ENCODE measurements around the gene FAM227A.

The FAM227A gene

GRCh38 chr22:38656256-38657044, at the start of gene FAM227A, which contains the start of gene CBY1:
Gene FAM227A, minus strand, starts transcription at chr22:38656392. Its CDS starts 6,224 bp downstream, at chr22:38650168.
Gene CBY1, plus strand, starts transcription at chr22:38656638. Its CDS starts 11,417 bp downstream, at chr22:38668055.
- Histone ChIP-seq H3K27ac (peak within 1 kb of the TSS; percentile 83 to 90), H3K4me3 (peak within 1 kb of the TSS; percentile 98)
- DNase-seq (ENCODE audit: low spot score) = peak; percentile 89
- no peak for TF ChIP-seq CTCF (IDR thresholded peaks at IDR 0.05)

GRCh38 chr22:38705235-38706100, 49.3 kb upstream of the FAM227A start, which contains the start of gene GTPBP1:
Gene GTPBP1, plus strand, starts transcription at chr22:38705944. Its CDS starts 12 bp downstream, at chr22:38705956.
- Histone ChIP-seq H3K4me3 (peak within 1 kb of the TSS; percentile 98), H3K27ac (peak within 1 kb of the TSS; percentile 90 to 97)
- peak; percentile 100 for DNase-seq (ENCODE audit: low spot score)
- TF ChIP-seq CTCF (IDR thresholded peaks at IDR 0.05) = no peak

GRCh38 chr22:38704654-38705234, 48.6 kb upstream of the FAM227A start:
- Histone ChIP-seq H3K27ac (peak overlapping the region; percentile 76 to 81), H3K4me3 (peak overlapping the region; percentile 56)
- DNase-seq (ENCODE audit: low spot score) = no peak
- TF ChIP-seq CTCF (IDR thresholded peaks at IDR 0.05) = no peak

- TF ChIP-seq CTCF (IDR thresholded peaks at IDR 0.05) = no peak
- peak; percentile 96 for DNase-seq (ENCODE audit: low spot score)
- H3K4me3 ChIP-seq = peak within 1 kb of the TSS; percentile 98
- peak within 1 kb of the TSS; percentile 100 for H3K27ac ChIP-seq
Observed at GRCh38 chr22:38700789-38701628, 44.8 kb upstream of the FAM227A start, which contains the start of gene JOSD1. Gene JOSD1, minus strand, starts transcription at chr22:38700943. Its CDS starts 956 bp downstream, at chr22:38699987.

GRCh38 chr22:38700270-38700788, 44.1 kb upstream of the FAM227A start:
- TF ChIP-seq CTCF (IDR thresholded peaks at IDR 0.05) = no peak
- no peak for DNase-seq (ENCODE audit: low spot score)
- H3K4me3 ChIP-seq = peak overlapping the region; percentile 98
- H3K27ac ChIP-seq = peak overlapping the region; percentile 100

- Histone ChIP-seq H3K27ac (peak overlapping the region; percentile 100), H3K4me3 (peak overlapping the region; percentile 98)
- DNase-seq (ENCODE audit: low spot score) = no peak
- no peak for TF ChIP-seq CTCF (IDR thresholded peaks at IDR 0.05)
Observed at GRCh38 chr22:38699784-38700183, 43.6 kb upstream of the FAM227A start.

Data from coronary artery (tissue), 2 donors.